Trophoblast cell (in vitro differentiated cells and primary cell): ENCODE data around the gene DRC7.

Experiments used
- DNase-seq, 2 donors: peaks; one replicate each; pipeline ENCODE4 v3.0.0-alpha.2; 2016
- H2AFZ ChIP-seq: 2 replicates; pipeline ENCODE4 v1.6.1; 2013; ENCODE audit warnings: low read length, moderate library complexity, mild to moderate bottlenecking; ENCODE audit not compliant: insufficient read depth, poor library complexity
- H2AK5ac ChIP-seq: 2 replicates; pipeline ENCODE4 v1.6.1; 2013; ENCODE audit warnings: mild to moderate bottlenecking, low read length
- H2BK120ac ChIP-seq: 2 replicates; pipeline ENCODE4 v1.6.1; 2013; ENCODE audit warnings: low read length, mild to moderate bottlenecking, moderate library complexity; ENCODE audit not compliant: insufficient read depth, poor library complexity
- H2BK12ac ChIP-seq: 2 replicates; pipeline ENCODE4 v1.6.1; 2013; ENCODE audit warnings: mild to moderate bottlenecking, low read length, moderate library complexity
- H2BK5ac ChIP-seq: 2 replicates; pipeline ENCODE4 v1.6.1; 2013; ENCODE audit warnings: low read length, low read depth, moderate library complexity, mild to moderate bottlenecking; ENCODE audit not compliant: poor library complexity
- H3K14ac ChIP-seq: 2 replicates; pipeline ENCODE4 v1.6.1; 2013; ENCODE audit warnings: mild to moderate bottlenecking, low read length
- H3K18ac ChIP-seq: 2 replicates; pipeline ENCODE4 v1.6.1; 2013; ENCODE audit warnings: mild to moderate bottlenecking, low read length
- H3K23ac ChIP-seq: 2 replicates; pipeline ENCODE4 v1.6.1; 2013; ENCODE audit warnings: low read length
- H3K27ac ChIP-seq: 2 replicates; pipeline ENCODE4 v1.5.1; 2013; ENCODE audit warnings: low read depth, mild to moderate bottlenecking, inconsistent platforms, low read length, moderate library complexity
- H3K27me3 ChIP-seq: 2 replicates; pipeline ENCODE4 v1.6.1; 2013; ENCODE audit warnings: inconsistent platforms, mild to moderate bottlenecking, low read length, moderate library complexity; ENCODE audit not compliant: insufficient read depth
- H3K36me3 ChIP-seq, 2 experiments: 1 replicate in 1 of 2; 2 replicates in 1 of 2; pipeline ENCODE4 v1.6.1; 2013; ENCODE audit warnings: low read length in 2 of 2, mild to moderate bottlenecking in 2 of 2, moderate library complexity in 1 of 2; ENCODE audit not compliant: insufficient read depth in 2 of 2, control insufficient read depth in 1 of 2
- H3K4ac ChIP-seq: 2 replicates; pipeline ENCODE4 v1.6.1; 2013; ENCODE audit warnings: low read depth, mild to moderate bottlenecking, low read length, moderate library complexity
- H3K4me1 ChIP-seq, 2 experiments: 1 replicate in 1 of 2; 2 replicates in 1 of 2; pipeline ENCODE4 v1.6.1; 2013; ENCODE audit warnings: low read length in 2 of 2, mild to moderate bottlenecking in 2 of 2, moderate library complexity in 1 of 2; ENCODE audit not compliant: insufficient read depth in 2 of 2, control insufficient read depth in 1 of 2
- H3K4me2 ChIP-seq: 2 replicates; pipeline ENCODE4 v1.6.1; 2013; ENCODE audit warnings: inconsistent platforms, mild to moderate bottlenecking, low read length, moderate library complexity
- H3K4me3 ChIP-seq: 2 replicates; pipeline ENCODE4 v1.5.1; 2013; ENCODE audit warnings: mild to moderate bottlenecking, low read depth, low read length, inconsistent platforms
- H3K79me1 ChIP-seq: one replicate; pipeline ENCODE4 v1.6.1; 2013; ENCODE audit warnings: low read length
- H3K79me2 ChIP-seq: 2 replicates; pipeline ENCODE4 v1.6.1; 2013; ENCODE audit warnings: low read length, mild to moderate bottlenecking; ENCODE audit not compliant: control insufficient read depth, insufficient read depth, poor library complexity
- H3K9ac ChIP-seq: 2 replicates; pipeline ENCODE4 v1.6.1; 2013; ENCODE audit warnings: mild to moderate bottlenecking, low read length
- H3K9me3 ChIP-seq: 2 replicates; pipeline ENCODE4 v1.6.1; 2013; ENCODE audit warnings: low read depth, mild to moderate bottlenecking, control low read depth, inconsistent platforms, low read length; ENCODE audit not compliant: insufficient read depth
- H4K12ac ChIP-seq: 2 replicates; pipeline ENCODE4 v1.6.1; 2013; ENCODE audit warnings: low read depth, mild to moderate bottlenecking, low read length, moderate library complexity
- H4K8ac ChIP-seq: 2 replicates; pipeline ENCODE4 v1.6.1; 2013; ENCODE audit warnings: low read depth, mild to moderate bottlenecking, low read length, moderate library complexity
- H4K91ac ChIP-seq: one replicate; pipeline ENCODE4 v1.6.1; 2013; ENCODE audit warnings: low read depth, mild to moderate bottlenecking, low read length, moderate library complexity
- WGBS: extraction: QIAGEN DNeasy Blood & Tissue Kit; methylation state at CpG from one replicate; pipeline ENCODE4 v1.1.7; 2013; ENCODE audit warnings: missing lambda C conversion rate; ENCODE audit not compliant: insufficient read length, insufficient coverage; ENCODE audit errors: extremely low coverage; 5-methylcytosine and 5-hydroxymethylcytosine counted together

The DRC7 gene

DNA sequence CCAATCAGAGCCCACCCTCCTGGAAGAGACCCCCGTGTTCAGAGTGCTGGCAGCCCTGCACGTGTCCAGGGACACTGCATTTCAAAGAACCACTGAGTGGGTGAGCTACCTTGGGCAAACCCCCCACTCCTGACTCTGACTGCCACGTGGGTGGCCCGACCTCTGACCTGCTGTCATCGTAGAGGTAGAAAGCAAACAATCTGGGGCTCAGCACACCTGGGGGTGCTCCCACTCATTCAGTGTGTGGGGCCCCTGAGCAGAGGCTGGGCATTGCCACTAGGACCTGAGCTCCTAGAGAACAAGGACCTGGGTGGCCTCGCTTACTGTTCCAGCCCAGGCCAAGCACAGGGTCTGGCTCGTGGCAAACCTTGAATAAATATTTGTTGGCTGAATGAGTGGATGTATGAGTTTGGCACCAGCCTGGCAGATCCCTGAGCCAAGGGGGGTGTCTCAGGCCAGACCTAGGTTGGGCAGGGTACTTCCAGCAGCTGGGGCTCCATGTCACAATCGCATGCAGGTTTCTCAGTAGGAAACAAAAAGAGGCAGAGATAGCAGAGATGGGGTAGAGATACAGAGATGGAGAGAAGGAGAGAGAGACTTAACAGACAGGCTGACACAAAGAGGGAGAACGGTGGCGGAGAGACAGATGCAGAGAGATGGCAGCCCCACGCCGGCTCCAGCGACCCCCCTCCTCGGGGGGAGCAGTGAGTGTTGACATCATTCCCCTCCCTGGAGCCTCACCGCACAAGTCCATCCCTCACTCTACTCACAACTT is 5.4 kb upstream of the DRC7 start:
- Histone ChIP-seq H3K27ac (no peak overlapping the region), H3K79me2 (no peaks in the 10 kb centered on the region), H3K4me2 (no peak overlapping the region), H4K12ac (no peak overlapping the region), H4K8ac (no peak overlapping the region), H3K27me3 (no peaks in the 10 kb centered on the region), H3K9ac (no peak overlapping the region), H3K14ac (no peak overlapping the region), H3K79me1 (no peaks in the 10 kb centered on the region), H3K23ac (no peak overlapping the region), H3K18ac (no peak overlapping the region), H3K9me3 (peaks cover 3% of the 10 kb centered on the region), H4K91ac (no peak overlapping the region), H2AFZ (no peak overlapping the region), H3K4ac (no peak overlapping the region), H2BK12ac (no peak overlapping the region), H2BK5ac (no peak overlapping the region), H2AK5ac (no peak overlapping the region), H3K4me1 (peaks cover 3 to 8% of the 10 kb centered on the region in 2 experiments), H2BK120ac (no peak overlapping the region), H3K36me3 (no peaks in the 10 kb centered on the region), H3K4me3 (no peak overlapping the region)
- no CpG with 5 or more reads among the region's 15 CpGs for WGBS
- DNase-seq = no peak

DNA sequence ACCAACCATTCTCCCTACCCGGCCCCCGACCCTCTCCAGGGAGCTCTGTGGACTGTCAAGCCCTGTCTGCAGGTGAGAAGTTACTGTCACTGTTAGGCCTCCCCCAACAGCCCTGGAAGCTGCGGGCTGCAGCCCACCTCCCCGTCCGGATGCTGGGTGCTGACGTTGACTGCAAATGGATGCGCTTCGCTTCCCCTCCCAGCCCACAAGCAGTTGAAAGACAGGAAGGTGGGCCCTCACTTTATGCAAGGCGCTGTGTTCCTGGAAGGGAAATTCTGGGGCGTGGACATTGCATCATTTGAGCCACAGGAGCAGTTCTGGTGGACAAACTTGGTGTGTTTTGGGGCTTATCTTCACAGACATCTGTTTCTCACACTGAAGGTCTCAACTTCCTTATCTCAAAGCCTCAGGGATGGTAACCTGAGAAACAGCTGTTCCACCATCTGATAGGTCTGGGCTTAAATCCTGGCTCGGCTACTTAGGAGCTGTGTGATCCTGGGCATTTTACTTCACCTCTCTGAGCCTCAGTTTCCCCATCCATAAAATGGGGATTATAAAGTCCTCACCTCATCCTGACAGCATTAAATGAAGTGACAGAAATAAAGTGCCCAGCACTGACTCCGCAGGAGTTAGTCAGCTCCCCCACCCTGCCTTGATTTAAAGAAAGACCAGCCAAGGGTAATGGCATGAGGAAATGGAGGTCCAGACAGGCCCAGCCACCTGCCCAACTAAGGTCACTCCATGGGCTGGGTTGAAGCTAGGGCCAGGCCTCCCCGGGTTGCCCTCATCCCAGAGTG is 4.6 kb upstream of the DRC7 start:
- H4K91ac ChIP-seq = no peak overlapping the region
- no peak overlapping the region for H4K12ac ChIP-seq
- H3K4ac ChIP-seq = no peak overlapping the region
- no peaks in the 10 kb centered on the region for H3K27me3 ChIP-seq
- H3K23ac ChIP-seq = no peak overlapping the region
- no peaks in the 10 kb centered on the region for H3K79me2 ChIP-seq
- H3K79me1 ChIP-seq = no peaks in the 10 kb centered on the region
- no peak overlapping the region for H3K27ac ChIP-seq
- no peak overlapping the region for H3K4me2 ChIP-seq
- H2AK5ac ChIP-seq = no peak overlapping the region
- H3K4me3 ChIP-seq = no peak overlapping the region
- no peak overlapping the region for H2BK5ac ChIP-seq
- no peak overlapping the region for H4K8ac ChIP-seq
- peak; percentile 70 to 72 for DNase-seq
- no peaks in the 10 kb centered on the region for H3K36me3 ChIP-seq
- H2BK12ac ChIP-seq = no peak overlapping the region
- no peak overlapping the region for H3K9ac ChIP-seq
- H3K4me1 ChIP-seq = peaks cover 3 to 8% of the 10 kb centered on the region in 2 experiments
- no peak overlapping the region for H2AFZ ChIP-seq
- H3K18ac ChIP-seq = no peak overlapping the region
- H3K14ac ChIP-seq = no peak overlapping the region
- WGBS = no CpG with 5 or more reads among the region's 13 CpGs
- H3K9me3 ChIP-seq = peaks cover 3% of the 10 kb centered on the region
- no peak overlapping the region for H2BK120ac ChIP-seq

DNA sequence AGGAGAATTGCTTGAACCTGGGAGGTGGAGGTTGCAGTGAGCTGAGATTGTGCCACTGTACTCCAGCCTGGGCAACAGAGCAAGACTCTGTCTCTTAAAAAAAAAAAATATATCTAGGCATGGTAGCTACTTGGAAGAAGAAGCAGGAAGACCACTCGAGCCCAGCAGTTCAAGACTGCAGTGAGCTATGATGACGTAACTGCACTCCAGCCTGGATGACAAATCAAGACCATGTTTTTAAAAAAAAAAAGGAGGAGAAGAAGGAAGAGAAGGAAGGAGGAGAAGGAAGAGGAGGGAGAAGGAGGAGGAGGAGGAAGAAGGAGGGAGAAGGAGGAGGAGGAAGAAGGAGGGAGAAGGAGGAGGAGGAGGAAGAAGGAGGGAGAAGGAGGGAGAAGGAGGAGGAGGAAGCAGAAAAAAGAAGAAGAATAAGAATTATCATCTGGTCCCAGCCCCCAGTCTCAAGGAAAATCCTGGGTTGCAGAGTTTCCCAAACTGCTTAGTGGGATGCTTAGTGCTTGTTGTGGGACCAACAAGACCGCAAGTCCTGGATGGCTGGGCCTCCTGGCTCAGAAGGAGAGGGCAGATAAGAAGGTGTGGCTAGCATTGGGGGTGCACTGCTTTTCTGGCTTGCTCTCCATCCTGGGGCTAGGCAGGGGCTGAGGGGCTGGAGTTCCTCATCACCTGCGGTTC is 3.7 kb upstream of the DRC7 start:
- Histone ChIP-seq H3K4me1 (peaks cover 3 to 8% of the 10 kb centered on the region in 2 experiments), H3K4ac (no peak overlapping the region), H3K14ac (no peak overlapping the region), H2AK5ac (no peak overlapping the region), H2BK5ac (no peak overlapping the region), H4K12ac (no peak overlapping the region), H3K27me3 (no peaks in the 10 kb centered on the region), H3K36me3 (no peaks in the 10 kb centered on the region), H4K8ac (no peak overlapping the region), H3K79me2 (no peaks in the 10 kb centered on the region), H3K23ac (no peak overlapping the region), H2AFZ (no peak overlapping the region), H3K27ac (no peak overlapping the region), H2BK120ac (no peak overlapping the region), H3K4me2 (no peak overlapping the region), H3K79me1 (no peaks in the 10 kb centered on the region), H3K9me3 (peaks cover 3% of the 10 kb centered on the region), H2BK12ac (no peak overlapping the region), H3K9ac (no peak overlapping the region), H4K91ac (no peak overlapping the region), H3K4me3 (no peak overlapping the region), H3K18ac (no peak overlapping the region)
- no peak for DNase-seq
- no CpG with 5 or more reads among the region's 4 CpGs for WGBS

DNA sequence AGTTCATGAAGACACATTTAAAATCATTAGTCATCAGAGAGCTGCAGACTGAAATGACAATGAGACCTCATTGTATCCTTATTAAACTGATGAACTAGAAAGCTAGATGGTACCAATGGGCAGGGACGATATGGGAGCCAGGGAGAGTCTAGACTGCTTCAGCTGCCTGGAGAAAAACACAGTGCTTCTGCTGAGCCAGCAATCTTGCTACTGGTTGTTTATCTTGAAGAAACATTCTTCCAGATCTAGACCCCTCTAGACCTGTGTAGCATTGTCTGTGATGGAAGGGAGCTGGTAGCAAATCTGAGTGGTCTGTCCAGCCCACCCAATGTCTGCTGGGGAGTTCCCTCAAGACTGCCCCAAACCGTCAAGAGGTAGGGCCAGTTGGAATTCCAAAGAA is 2.0 kb upstream of the DRC7 start:
- Histone ChIP-seq H4K91ac (no peak overlapping the region), H3K27me3 (no peaks in the 10 kb centered on the region), H4K12ac (no peak overlapping the region), H3K4me3 (no peak overlapping the region), H3K9me3 (peaks cover 2% of the 10 kb centered on the region), H3K23ac (no peak overlapping the region), H3K18ac (no peak overlapping the region), H3K79me1 (no peaks in the 10 kb centered on the region), H2BK12ac (no peak overlapping the region), H3K4me2 (no peak overlapping the region), H2AFZ (no peak overlapping the region), H4K8ac (no peak overlapping the region), H3K79me2 (no peaks in the 10 kb centered on the region), H2BK120ac (no peak overlapping the region), H3K14ac (no peak overlapping the region), H3K36me3 (no peaks in the 10 kb centered on the region), H2AK5ac (no peak overlapping the region), H3K27ac (no peak overlapping the region), H3K4me1 (peaks cover 3 to 8% of the 10 kb centered on the region in 2 experiments), H2BK5ac (no peak overlapping the region), H3K9ac (no peak overlapping the region), H3K4ac (no peak overlapping the region)
- DNase-seq = no peak
- WGBS = no CpG with 5 or more reads among the region's 2 CpGs
